ENCODE measurements around the gene TRAFD1. TPM values are rescaled to one million over a fixed set of nuclear protein-coding genes. Genes with fewer than 3 reads are reported as not detected.

The TRAFD1 gene
- total and polyA plus RNA-seq, 2 donors (not counting 3 experiments of a cell fraction or from before 2014, with no cell fraction given): 20.3 to 24.9 TPM

DNA sequence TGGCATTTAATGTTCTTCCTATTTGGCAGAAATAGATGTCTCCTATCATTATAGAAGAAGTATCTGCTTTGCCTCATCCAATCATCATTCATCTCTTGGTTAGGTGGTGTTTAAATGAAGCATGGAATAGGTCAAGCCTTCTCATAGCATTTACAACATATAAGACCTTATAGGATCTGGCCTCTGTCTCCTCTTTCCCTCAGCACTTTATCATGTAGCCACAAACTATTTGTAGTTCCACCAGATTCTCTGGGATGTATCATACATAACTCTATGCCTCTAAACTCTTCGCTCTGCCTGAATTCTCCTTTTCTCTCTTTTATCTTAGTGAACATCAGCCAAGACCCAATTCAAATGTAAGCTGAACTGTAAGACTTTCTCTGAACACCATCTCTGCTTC is 37.5 kb upstream of the TRAFD1 start:
- no peak for TF ChIP-seq POLR2A (IDR thresholded peaks at IDR 0.05; ENCODE audit: low read depth, low read length)
- no peak for TF ChIP-seq JUN (IDR thresholded peaks at IDR 0.05; ENCODE audit: borderline replicate concordance, insufficient read depth, insufficient read length, low read depth)
- TF ChIP-seq EZH2 (IDR thresholded peaks at IDR 0.05; ENCODE audit: borderline replicate concordance, low read depth, low read length, severe bottlenecking): no peak
- TF ChIP-seq MYC (IDR thresholded peaks at IDR 0.05; ENCODE audit: low read depth, low read length): no peak
- no peak for TF ChIP-seq POLR2AphosphoS5 (IDR thresholded peaks at IDR 0.05; ENCODE audit: insufficient read depth, low read depth, low read length)
- no peak for TF ChIP-seq GATA2 (IDR thresholded peaks at IDR 0.05; ENCODE audit: insufficient read depth, insufficient read length, low read depth, low read length)
- TF ChIP-seq, protein P1, sequence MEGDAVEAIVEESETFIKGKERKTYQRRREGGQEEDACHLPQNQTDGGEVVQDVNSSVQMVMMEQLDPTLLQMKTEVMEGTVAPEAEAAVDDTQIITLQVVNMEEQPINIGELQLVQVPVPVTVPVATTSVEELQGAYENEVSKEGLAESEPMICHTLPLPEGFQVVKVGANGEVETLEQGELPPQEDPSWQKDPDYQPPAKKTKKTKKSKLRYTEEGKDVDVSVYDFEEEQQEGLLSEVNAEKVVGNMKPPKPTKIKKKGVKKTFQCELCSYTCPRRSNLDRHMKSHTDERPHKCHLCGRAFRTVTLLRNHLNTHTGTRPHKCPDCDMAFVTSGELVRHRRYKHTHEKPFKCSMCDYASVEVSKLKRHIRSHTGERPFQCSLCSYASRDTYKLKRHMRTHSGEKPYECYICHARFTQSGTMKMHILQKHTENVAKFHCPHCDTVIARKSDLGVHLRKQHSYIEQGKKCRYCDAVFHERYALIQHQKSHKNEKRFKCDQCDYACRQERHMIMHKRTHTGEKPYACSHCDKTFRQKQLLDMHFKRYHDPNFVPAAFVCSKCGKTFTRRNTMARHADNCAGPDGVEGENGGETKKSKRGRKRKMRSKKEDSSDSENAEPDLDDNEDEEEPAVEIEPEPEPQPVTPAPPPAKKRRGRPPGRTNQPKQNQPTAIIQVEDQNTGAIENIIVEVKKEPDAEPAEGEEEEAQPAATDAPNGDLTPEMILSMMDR (IDR thresholded peaks at IDR 0.05; ENCODE audit: extremely low read depth in 1 of 2, insufficient read depth in 1 of 2, low read depth in 1 of 2, low read length in 2 of 2): no peak
- no peak for TF ChIP-seq FOS (IDR thresholded peaks at IDR 0.05; ENCODE audit: borderline replicate concordance, insufficient read depth, low read length)
- TF ChIP-seq, protein P2, sequence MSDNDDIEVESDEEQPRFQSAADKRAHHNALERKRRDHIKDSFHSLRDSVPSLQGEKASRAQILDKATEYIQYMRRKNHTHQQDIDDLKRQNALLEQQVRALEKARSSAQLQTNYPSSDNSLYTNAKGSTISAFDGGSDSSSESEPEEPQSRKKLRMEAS (IDR thresholded peaks at IDR 0.05; ENCODE audit: insufficient read depth, insufficient read length): no peak
- H3K27ac ChIP-seq (ENCODE audit: insufficient read depth, low read depth, low read length): no peak overlapping the region
- dilution Hi-C loops (cut with MboI; ENCODE audit: extremely low pct_ligation_motif_present, low sequenced_read_pairs) (no loop called here), intact Hi-C loops (cut with micrococcal nuclease) (loop anchor here (10.0 kb wide), 1 partner anchor 143 kb away; no protein-coding TSS in a partner anchor)
- no peaks in the 10 kb centered on the region for H3K9me1 ChIP-seq (replicated peaks; ENCODE audit: control insufficient read depth, extremely low read depth, insufficient read depth, low read length)
- peaks cover 7% of the 10 kb centered on the region for H3K4me1 ChIP-seq (ENCODE audit: control insufficient read depth, extremely low read depth, insufficient read depth, low read length)
- H3K36me3 ChIP-seq (ENCODE audit: control insufficient read depth in 2 of 2, extremely low read depth in 1 of 2, insufficient read depth in 2 of 2, low read length in 2 of 2): peaks cover 9 to 11% of the 10 kb centered on the region in 2 experiments
- ChIA-PET POLR2A (no interaction called here), CTCF (interaction anchor here (1.0 kb wide), 1 partner anchor 10 kb away, joined by 3 read pairs; no protein-coding TSS in a partner anchor)
- FAIRE-seq: no peak
- H2AFZ ChIP-seq (ENCODE audit: low read depth, low read length): no peak overlapping the region
- no peak overlapping the region for H3K4me3 ChIP-seq (replicated peaks in 1 of 3; ENCODE audit: insufficient read depth in 1 of 3, low read depth in 1 of 3, low read length in 3 of 3)
- no peaks in the 10 kb centered on the region for H3K9me3 ChIP-seq (replicated peaks; ENCODE audit: control insufficient read depth, insufficient read depth, low read length)
- DNase-seq (ENCODE audit: low read depth, low spot score): no peak
- H3K4me2 ChIP-seq (ENCODE audit: insufficient read depth, low read length): no peak overlapping the region
- H4K20me1 ChIP-seq (replicated peaks; ENCODE audit: control insufficient read depth, extremely low read depth, insufficient read depth, low read length): no peaks in the 10 kb centered on the region
- no TSS peak for BruUV-seq (replicated peaks)
- H3K9ac ChIP-seq (replicated peaks; ENCODE audit: extremely low read depth, insufficient read depth, low read length): no peak overlapping the region
- peaks cover 32% of the 10 kb centered on the region for H3K79me2 ChIP-seq (ENCODE audit: control insufficient read depth, insufficient read depth, low read length)
- H3K27me3 ChIP-seq (ENCODE audit: control insufficient read depth in 2 of 2, insufficient read depth in 2 of 2, low read length in 2 of 2): no peaks in the 10 kb centered on the region
